RKO (cell line): ENCODE data around the gene STRA6.
"Not testable (repeated sequence)": the region's sequence is repeated elsewhere in the genome, so short reads cannot be mapped to it uniquely, and the experiment has no call there.

Experiments
- DNase-seq: peaks from one replicate; pipeline ENCODE4 v3.0.0-alpha.2; 2016; ENCODE audit warnings: low spot score

The STRA6 gene

DNA sequence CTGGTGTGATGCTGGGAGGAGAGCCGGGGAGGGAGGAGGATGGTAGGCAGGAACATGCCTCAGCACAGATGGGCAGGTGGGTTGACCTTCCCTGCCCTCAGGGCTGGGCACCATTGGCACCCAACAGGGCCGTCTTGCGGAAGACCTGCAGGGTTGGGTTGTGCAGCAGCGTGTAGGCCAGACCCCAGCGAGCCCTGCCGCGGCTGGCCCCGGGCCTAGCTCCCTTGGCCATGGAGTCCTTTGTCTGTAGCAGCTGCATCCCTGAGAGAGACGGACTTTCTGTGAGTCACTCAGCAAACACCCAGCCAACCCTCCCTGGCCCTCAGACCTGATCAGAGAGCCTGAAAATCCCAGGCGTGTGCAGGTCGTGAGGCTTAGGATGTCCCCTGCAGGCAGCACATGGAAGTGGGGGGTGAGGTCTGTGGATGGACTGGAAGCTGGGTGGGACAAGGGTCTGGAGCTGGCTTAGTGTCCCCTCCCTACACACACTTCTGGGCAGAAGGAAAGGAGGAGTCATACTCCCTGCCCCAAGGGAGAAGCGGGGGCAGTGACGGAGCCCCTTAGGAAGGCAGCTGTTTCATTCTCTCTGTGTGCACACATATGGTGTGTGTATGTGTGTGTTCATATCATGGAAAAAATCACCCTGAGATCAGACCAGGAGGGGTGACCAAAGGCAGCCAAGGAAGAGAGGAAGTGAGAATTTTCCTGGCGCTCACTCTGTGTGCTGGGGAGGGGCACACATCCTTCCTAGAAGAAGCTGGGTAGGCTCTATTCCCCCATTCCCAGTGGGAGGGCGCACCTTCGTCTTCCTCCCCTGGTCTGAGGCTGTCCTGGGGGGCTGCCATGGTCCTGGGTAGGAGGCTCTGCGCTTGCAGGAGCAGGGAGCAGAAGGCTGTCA, 22.4 kb downstream of the STRA6 start:
- DNase-seq = no peak

DNA sequence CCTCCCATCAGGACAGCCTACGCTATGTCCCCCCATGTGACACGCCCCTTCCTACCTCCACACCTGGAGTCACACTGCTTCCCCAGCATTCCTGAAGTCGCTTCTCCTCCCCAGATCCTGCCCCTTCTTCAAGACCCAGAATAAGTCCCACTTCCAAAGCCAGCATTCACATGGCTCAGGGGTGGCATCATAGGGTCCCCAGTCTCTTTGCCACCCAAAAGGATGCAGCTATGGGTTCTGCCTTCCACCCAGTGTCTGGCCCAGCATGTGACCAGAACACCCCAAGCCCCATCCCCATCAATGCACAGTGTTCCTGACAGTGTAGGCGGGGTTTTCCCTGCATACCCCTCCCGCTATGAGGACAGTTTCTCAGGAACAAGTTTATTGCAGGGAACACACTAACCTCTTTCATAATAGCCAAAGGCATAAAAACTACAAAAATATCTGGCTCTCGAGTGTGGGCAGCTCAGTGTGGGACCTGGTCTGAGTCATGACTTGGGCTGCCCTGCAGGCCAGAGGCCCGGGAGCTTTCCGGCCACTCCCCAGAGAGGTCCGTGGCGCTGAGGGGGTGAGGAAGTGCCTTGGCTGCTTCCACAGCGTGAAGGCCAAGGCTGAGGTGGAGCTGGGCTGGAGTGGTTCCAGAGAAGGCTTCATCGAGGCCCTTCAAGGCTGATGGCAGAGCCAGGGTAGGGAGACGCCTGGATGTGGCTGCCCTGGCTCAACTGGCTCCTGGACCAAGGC, 23.3 kb downstream of the STRA6 start:
- DNase-seq = no peak

DNA sequence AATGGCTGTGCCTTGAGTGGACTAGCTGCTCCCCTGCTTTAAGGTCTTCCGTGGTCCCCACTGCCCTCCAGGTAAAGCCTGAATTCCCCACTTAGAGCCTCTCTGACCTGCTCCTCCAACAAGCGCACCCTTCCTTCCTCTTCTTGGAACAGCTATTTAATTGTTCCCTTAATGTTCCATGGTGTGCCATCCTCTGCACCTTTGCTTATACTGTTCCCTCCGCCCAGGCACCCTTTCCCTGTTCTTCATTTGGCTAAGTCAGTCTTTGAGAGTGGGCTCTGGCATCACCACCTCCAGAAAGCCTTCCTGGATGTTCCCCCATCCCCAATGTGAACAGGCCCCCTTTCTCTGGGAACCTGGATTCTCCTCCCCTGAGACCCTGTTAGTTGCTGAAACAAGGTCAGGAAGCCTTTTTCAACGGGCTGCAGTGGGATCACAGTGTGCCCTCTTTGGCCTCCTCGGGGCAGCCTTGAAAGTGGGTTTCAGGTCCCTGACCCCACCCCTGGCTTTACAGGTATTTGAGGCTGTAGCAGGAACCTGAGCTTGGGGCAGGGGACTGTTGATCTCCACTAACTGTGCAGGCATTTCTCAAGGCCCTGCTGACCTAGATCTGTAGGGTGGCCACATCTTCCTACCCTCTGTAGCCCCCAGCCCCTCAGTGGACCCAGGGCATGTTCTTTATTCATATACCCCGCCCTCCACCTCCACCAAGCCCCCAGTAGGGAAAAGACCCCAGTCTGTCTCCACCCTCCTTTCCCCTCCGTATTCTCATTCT, 24.1 kb downstream of the STRA6 start:
- no peak for DNase-seq

DNA sequence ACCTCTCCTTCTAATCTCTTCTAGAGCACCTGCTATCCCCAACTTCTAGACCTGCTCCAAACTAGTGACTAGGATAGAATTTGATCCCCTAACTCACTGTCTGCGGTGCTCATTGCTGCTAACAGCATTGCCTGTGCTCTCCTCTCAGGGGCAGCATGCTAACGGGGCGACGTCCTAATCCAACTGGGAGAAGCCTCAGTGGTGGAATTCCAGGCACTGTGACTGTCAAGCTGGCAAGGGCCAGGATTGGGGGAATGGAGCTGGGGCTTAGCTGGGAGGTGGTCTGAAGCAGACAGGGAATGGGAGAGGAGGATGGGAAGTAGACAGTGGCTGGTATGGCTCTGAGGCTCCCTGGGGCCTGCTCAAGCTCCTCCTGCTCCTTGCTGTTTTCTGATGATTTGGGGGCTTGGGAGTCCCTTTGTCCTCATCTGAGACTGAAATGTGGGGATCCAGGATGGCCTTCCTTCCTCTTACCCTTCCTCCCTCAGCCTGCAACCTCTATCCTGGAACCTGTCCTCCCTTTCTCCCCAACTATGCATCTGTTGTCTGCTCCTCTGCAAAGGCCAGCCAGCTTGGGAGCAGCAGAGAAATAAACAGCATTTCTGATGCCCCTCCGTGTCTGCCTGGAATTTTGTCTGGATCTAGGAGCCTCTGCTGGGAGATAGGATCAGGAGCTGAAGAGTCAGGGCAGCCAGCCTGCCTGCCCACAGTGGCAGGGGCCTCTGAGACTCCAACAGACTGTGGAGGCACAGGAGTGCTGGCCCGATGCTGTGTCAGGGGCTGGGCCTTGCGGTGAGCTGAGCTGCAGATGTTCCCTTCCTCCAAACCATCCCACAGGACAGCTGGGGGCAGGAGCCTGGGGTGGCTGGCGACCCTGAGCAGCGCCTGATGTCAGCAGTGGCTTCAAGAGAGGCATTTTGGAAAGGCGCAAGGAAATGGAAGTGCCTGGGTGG, 26.0 kb downstream of the STRA6 start:
- no peak for DNase-seq

DNA sequence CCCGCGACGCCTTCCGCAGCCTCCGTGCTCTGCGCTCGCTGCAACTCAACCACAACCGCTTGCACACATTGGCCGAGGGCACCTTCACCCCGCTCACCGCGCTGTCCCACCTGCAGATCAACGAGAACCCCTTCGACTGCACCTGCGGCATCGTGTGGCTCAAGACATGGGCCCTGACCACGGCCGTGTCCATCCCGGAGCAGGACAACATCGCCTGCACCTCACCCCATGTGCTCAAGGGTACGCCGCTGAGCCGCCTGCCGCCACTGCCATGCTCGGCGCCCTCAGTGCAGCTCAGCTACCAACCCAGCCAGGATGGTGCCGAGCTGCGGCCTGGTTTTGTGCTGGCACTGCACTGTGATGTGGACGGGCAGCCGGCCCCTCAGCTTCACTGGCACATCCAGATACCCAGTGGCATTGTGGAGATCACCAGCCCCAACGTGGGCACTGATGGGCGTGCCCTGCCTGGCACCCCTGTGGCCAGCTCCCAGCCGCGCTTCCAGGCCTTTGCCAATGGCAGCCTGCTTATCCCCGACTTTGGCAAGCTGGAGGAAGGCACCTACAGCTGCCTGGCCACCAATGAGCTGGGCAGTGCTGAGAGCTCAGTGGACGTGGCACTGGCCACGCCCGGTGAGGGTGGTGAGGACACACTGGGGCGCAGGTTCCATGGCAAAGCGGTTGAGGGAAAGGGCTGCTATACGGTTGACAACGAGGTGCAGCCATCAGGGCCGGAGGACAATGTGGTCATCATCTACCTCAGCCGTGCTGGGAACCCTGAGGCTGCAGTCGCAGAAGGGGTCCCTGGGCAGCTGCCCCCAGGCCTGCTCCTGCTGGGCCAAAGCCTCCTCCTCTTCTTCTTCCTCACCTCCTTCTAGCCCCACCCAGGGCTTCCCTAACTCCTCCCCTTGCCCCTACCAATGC, 27.1 kb downstream of the STRA6 start:
- no peak for DNase-seq

DNA sequence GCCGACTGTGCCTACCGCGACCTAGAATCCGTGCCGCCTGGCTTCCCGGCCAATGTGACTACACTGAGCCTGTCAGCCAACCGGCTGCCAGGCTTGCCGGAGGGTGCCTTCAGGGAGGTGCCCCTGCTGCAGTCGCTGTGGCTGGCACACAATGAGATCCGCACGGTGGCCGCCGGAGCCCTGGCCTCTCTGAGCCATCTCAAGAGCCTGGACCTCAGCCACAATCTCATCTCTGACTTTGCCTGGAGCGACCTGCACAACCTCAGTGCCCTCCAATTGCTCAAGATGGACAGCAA, 27.7 kb downstream of the STRA6 start:
- no peak for DNase-seq

DNA sequence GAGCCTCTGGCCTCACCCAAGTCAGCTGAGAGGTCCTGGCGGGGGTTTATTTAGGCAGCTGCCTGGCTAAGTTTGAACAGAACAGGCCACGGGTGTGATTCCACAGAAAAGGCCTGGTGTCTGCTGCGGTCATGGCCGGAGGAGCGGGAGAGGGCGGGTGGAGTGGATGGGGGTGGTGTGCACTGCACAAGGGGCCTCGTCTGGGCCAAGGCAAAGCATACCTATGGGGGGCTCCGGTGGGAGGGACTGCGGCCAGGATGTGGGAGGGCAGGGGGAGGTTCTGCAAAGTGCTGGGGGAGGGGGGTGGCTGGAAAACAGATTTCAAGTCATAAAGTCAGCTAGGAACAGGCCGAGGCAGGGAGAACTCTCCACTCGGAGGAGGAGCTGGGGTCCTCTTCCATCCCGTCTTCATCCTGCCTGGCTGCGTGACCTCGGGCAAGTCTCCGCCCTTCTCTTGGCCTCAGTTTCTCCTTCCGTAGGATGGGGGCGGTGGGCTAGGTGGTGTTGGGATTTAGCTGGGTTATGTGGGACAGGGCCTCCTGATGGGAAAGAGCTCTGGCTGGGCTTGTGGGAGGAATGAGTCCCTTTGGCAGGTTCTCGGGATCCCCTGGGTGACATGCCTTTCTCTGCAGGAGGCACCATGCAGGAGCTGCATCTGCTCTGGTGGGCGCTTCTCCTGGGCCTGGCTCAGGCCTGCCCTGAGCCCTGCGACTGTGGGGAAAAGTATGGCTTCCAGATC, 28.2 kb downstream of the STRA6 start:
- no peak for DNase-seq

DNA sequence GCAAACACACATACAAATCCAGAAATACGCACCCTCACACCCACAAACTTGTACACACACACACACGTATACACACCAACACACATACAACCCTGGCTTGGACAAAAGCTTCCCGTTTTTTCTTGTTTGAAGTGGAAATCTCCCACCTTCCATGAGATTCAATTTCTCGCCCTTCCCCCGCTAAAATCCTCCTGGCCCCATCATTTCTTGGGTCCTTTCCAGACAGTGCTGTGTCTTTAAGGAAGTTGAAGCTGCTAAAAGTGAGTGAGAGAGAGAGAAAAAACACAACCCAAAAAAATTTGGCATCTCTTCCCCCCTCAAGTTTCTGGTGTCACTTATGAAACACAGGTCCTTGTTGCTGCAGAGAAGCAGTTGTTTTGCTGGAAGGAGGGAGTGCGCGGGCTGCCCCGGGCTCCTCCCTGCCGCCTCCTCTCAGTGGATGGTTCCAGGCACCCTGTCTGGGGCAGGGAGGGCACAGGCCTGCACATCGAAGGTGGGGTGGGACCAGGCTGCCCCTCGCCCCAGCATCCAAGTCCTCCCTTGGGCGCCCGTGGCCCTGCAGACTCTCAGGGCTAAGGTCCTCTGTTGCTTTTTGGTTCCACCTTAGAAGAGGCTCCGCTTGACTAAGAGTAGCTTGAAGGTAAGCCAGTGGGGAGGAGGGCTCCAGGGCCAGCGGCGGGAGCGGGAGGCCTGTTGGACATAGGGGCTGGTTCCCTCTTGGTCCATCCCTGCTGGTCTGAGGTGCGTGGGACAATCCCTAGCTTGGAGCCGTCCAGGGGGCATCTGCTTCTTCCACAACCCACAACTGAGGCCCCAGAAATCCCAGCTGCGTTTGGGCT, 29.0 kb downstream of the STRA6 start, which contains the start of gene ISLR:
ISLR (plus strand) TSS at position 331 of the 839 bp plus-strand sequence. CDS start 1,149 bp downstream, outside the sequence.
- no peak for DNase-seq

DNA sequence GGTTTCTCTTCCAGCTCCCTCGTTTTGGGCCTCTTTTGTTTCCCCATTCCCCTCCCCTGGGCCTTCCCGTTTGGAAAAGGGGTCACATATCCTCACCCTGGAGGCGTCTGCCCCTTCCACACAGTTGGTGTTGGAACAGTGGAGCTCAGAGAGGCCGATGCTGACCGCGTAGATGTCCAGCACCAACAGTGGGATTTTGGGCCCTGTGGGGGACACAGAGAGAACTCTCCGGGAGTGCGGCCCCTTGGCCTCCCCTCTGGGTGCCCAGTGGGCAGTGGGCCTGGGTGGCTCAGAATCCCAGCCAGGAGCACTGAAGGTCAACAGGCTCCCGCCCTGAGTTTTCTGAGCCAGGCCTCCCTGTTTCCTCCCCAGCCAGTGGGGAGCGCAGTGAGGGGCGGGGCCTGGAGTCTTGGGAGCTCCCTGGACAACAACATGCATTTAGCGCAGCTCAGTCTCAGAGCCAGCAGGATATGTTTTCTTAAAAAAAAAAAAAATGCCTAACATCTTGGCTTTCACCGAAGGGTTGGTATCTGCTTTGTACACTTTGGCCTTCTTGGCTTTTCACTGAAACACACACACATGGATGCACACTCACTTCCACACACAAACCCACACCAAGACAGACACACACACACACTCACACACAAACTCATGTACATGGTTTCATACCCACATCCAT, 29.7 kb downstream of the STRA6 start:
- no peak for DNase-seq

DNA sequence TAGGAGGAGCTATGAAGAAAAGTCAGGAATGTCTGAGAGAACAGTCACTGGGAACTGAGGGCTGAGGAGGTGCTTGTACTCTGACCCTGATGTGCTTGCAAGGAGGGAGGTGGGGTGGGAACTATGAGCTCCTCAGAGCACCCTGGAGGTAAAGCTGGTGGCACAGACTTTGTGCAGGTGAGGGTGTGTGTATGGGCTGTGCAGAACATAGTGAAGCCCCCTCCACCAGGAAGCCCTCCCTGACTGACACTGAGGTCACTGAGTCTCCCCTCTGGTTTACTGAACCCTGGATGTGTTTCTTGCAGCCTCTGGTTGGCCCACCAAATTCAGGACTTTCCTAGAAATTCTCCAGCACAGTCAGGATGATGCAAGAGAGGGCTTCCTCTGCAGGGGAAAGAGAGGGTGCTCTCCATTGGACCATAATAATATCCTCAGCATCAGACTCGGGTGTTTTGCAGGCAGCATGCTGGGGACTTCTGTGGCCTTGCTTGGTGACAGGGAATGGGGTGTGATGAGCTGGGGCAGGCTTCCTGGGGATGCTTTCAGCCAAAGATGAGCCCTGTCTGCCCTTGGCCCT, 30.5 kb downstream of the STRA6 start:
- no peak for DNase-seq

DNA sequence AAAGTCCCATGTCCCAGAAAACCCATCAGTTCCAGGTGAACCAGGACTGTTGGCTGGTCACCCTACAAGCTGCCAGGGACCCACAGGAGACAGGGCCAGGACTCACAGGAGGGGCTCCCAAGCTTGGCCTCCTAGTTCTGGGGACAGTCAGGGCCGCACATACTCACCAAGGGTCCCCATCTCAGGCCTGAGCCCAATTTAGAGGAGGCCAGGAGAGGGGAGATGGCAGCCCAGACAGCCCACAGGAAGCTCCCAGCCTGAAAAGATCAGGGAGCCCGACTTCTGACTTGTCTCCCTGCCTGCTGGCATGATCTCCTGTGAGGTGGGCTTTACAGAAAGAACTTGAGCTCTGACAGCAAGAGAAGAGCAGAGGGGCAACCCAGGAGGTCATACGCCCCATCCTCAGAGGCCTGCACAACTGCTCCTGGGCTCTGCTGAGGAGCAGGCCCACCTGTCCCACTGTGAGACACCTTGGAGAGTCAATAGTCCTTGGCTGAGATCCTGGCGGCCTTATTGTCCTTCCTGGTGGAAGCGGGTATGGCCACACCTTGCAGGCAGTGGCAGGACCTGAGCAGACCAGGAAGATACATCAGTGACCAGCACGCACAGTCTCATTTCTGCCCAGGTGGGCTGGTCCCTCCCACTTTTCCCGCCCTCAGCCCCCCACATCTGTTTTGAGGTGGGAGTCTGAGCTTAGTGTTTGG, 31.6 kb downstream of the STRA6 start:
- DNase-seq = no peak

DNA sequence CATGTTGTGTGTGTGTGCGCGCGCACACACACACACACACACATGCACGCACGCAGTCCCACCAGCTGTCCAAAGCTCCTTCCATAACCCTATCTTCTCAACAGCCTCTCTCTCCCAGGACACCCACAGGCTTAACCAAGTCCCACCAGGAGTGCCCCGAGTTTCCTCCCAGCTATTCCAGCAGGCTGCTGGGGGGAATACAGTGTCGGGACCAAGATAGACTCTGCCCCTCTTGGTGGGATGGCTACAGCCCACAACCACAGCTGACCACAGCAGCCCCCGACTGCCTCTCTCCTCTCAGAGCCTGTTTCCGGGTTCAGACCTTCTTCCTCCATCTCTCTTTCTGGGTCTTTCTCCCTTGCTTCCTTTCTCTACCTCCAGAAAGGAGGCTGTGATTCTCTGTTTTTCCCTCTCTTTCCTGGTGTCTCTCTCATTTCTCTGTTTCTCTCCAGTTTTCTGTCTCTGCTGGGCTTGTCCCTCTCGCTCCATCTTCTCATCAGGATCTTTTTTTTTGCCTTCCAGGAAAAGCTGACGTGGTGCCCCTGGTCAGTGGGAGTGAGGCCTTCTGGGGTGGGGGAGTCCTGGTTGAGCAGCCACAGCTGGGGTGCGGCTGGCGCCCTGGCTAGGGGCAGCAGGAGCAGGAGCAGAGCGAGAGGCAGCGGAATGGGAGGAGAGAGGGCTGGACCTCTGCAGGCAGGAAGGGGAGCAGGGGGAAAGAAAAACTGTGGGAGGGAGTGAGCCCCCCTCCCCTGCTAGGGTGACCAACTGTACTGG, 32.3 kb downstream of the STRA6 start:
- DNase-seq = no peak

DNA sequence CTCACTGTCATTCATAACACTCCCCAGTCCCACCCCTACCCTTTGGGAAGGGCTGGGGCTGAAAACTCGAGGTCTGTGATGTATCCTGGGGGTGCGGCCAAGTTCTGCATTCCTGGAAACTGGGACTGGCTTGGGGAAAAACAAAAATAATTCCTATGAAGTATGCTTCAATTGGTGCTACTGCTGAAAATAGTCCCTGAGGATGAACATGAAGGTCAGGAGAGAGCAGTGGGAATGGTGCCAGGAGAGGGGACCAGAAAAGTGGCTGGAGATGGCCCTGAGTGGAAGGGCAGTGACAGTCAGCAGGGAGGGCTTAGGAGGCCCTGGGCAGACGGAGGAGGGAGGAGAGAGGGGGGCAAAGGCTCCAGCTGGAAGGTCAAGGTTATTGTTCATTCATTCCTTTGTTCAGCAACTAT, 33.9 kb downstream of the STRA6 start:
- no peak for DNase-seq

DNA sequence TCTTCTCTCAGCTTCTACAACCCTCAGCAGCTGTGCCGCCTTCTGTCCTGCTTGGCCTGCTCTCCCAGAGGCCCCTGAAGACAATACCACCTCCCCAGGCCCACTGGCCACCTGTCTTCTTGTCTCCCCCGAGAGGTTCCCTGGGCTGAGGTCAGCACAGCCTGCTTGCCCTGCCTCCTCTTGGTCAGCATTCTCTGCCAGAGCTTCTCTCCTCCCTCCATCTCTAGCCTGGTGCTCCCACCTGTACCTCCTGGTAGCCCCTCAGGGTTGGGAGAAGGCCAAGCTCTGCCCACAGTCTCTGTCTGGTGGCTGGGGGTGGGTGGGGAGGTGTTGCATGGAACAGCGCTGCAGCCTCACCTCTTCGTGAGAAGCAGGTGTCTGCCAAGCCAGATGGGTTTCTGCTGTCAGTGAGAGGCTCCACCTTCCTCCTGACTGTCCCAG, 34.7 kb downstream of the STRA6 start:
- DNase-seq = no peak

DNA sequence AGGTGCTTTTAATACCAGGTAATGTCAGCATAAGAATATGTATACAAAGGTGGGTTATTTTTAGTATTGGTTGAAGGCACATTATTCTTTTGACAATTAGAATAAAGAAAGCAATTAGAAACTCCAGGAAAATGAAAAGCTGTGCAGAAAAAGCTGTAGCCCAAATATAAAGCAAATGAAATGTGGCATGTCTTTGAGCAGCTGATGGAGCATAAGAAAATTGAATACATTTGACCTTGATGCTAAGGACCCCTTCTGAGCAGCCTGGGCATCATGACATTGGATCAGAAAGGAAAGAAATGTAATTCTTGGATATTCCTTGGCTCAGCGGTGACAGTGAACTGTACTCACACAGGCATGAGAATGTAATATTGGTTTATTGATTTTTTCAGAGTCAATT, 37.1 kb downstream of the STRA6 start:
- no peak for DNase-seq

DNA sequence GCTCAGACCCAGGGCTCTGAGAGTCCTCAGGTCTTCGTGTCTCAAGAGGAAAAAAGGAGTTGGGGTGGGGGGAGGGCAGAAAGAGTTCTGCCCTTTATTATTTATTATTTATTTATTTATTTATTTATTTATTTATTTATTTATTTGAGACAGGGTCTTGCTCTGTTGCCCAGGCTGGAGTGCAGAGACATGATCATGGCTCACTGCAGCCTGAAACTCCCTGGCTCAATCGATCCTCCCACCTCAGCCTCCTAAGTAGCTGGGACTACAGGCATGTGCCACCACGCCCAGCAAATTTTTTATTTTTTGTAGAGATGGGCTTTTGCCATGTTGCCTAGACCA, 40.4 kb downstream of the STRA6 start:
- DNase-seq = not testable (repeated sequence)
